Panc1 (cell line): ENCODE results near the gene HTR3E. TPM values are rescaled to one million over a fixed set of nuclear protein-coding genes. Genes with fewer than 3 reads are reported as not detected.

Source experiments
- total RNA-seq: library from RNA; stranded (reverse); gene quantifications from one replicate; pipeline ENCODE4 v1.2.1, GENCODE V29; 2021; ENCODE audit not compliant: unreplicated experiment

HTR3E gene
- total RNA-seq, 1 experiment from 2014 or later = not detected

Other genes starting within 250 kb of the HTR3E start
- gene PARL, start 212.2 kb upstream of the HTR3E start, total RNA-seq = 82.3 TPM
- gene ABCC5, start 79.2 kb upstream of the HTR3E start, total RNA-seq = 35.1 TPM
- not detected for gene HTR3D, start 65.3 kb upstream of the HTR3E start, total RNA-seq
- gene HTR3C, start 44.0 kb upstream of the HTR3E start, total RNA-seq = not detected
- 60.2 TPM for gene EIF2B5, start 38.3 kb downstream of the HTR3E start, total RNA-seq
- 97.2 TPM for gene DVL3, start 58.3 kb downstream of the HTR3E start, total RNA-seq
- 335 TPM for gene AP2M1, start 77.8 kb downstream of the HTR3E start, total RNA-seq
- gene ABCF3, start 89.1 kb downstream of the HTR3E start, total RNA-seq = 101 TPM
- gene VWA5B2, start 132.5 kb downstream of the HTR3E start, total RNA-seq = 0.28 TPM
- gene ALG3, start 151.9 kb downstream of the HTR3E start, total RNA-seq = 72.7 TPM
- 10.7 TPM for gene EEF1AKMT4, start 152.6 kb downstream of the HTR3E start, total RNA-seq
- 5.7 TPM for gene CAMK2N2, start 164.5 kb downstream of the HTR3E start, total RNA-seq
- not detected for gene ECE2, start 179.0 kb downstream of the HTR3E start, total RNA-seq
- gene PSMD2, start 202.2 kb downstream of the HTR3E start, total RNA-seq = 536 TPM
- gene EIF4G1, start 217.5 kb downstream of the HTR3E start, total RNA-seq = 798 TPM
- gene FAM131A, start 240.5 kb downstream of the HTR3E start, total RNA-seq = 30.1 TPM